LHCN-M2 (cell line): ENCODE results near the gene UFC1. TPM values are rescaled to one million over a fixed set of nuclear protein-coding genes. Genes with fewer than 3 reads are reported as not detected.

Source experiments
- DNase-seq: peaks from one replicate; pipeline ENCODE4 v3.0.0-alpha.2; 2012; ENCODE audit warnings: low read depth
- total RNA-seq: library from RNA; depleted of rRNA; stranded (reverse); fragments of >200 nt; gene quantifications from 2 replicates; pipeline ENCODE4 v1.2.3, GENCODE V29; 2014

The UFC1 gene
- total RNA-seq, 1 experiment from 2014 or later = 90.6 TPM

DNA sequence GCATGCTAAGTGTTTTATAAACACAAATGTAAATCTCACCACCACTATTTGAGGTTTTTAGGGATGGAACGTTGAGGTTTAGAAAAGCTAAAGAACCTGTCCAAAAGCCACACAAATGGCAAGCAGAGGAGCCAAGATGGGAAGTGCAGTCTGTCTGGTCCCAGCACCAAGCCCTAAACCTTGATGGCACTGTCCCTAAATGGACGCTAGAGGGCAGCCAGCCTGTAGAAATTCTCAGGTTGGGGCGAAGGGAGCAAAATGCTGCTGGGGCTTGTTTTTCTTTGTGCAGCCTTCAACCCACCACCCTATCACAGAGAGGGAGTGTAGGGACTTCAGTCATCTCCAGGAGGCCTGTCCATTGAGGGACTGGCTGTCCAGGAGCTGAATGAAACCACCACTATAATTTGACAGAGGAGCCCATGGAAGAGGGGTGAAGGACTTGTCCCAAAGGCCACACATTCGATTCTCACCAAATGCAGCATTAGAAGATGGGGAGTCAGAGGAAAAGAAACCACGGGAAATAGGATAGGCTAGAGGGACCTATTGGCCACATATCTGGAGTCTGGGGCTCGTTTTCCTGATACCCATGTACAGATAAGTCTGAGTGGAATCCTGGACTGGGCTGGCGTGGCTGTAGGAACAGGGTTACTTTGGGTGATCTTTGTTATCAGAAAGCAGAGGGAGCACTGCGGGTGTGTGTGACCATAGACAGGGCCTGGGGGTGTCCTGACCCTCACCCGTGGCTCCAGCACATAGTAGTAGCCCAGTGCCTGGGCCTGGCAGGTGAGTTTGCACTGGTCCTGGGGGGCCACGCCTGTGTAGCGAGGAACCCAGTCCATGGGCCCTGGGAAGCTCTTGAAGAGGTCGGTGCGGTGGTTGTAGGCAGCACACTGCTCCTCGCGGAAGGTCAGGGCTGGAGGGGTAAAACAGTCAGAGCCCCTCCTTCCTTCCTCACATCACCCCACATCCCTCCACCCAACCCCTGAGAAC lies 39.0 kb downstream of the UFC1 start:
- peak; percentile 75 for DNase-seq

DNA sequence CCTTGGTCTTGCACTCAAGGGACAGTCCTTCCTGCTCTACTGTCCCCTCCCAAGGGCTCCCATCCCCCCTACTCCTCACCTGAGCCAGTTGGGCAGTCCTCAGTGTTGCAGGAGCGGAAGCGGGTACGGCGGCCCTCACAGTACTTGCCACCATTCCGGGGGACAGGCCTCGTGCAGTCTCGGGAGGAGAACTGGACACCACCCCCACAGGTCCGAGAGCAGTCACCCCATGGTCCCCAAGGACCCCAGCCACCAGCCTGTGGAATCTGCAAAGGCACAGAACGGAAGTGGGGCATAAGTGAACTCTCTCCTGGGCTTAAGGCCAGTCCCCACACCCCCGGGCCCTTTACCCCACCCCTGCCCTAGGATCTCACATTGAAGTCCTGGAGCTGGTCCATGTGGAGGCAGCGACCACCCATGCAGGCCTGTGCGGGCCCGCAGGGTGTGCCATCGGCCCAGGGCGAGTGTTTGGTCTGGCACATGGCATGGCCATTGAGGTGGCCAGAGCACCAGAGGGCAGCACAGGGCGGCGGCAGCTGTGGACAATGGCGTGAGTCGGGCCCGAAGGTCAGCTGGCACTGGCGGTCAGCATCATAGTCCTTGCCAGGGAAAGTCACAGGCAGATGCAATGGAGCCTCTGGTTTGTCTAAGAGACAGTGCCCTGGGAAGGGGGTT lies 39.9 kb downstream of the UFC1 start:
- DNase-seq = peak; percentile 78

DNA sequence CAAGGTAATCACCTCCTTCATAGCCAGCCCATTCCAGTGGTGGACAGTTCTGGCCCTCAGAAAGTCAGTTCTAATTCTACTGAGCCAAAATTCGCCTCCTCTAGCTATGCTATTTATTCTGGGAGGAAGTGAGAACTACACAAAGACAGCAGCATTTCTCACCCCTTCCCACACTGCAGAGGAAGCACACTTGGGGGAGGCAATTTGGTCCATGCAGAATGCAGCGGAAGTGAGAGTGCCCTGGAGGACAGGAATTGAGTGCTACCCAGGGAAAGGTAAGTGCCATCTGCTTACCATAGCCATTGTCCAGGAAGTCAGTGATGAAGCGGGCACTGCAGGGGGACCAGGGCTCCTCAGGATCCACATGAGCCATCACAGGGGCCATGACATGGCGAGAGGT lies 41.4 kb downstream of the UFC1 start:
- DNase-seq = no peak

DNA sequence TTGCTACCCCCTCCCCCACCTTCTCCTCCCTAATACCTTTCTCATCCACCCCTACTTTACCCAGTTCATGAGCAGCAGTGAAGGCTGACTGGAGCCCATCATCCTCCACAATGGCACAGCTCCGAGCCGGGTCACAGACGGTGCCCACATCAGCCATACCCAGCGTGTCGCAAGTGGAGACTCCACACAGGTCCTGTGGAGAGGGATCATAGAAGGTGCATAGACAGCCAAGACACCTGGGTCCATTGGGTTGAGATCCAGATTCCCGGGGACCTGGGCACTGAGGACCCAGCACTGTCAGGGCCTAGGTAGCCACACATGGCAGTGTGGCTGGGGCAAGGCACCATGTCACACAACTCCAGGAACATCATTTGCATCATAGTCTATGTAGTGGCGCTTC lies 42.3 kb downstream of the UFC1 start:
- DNase-seq = no peak

DNA sequence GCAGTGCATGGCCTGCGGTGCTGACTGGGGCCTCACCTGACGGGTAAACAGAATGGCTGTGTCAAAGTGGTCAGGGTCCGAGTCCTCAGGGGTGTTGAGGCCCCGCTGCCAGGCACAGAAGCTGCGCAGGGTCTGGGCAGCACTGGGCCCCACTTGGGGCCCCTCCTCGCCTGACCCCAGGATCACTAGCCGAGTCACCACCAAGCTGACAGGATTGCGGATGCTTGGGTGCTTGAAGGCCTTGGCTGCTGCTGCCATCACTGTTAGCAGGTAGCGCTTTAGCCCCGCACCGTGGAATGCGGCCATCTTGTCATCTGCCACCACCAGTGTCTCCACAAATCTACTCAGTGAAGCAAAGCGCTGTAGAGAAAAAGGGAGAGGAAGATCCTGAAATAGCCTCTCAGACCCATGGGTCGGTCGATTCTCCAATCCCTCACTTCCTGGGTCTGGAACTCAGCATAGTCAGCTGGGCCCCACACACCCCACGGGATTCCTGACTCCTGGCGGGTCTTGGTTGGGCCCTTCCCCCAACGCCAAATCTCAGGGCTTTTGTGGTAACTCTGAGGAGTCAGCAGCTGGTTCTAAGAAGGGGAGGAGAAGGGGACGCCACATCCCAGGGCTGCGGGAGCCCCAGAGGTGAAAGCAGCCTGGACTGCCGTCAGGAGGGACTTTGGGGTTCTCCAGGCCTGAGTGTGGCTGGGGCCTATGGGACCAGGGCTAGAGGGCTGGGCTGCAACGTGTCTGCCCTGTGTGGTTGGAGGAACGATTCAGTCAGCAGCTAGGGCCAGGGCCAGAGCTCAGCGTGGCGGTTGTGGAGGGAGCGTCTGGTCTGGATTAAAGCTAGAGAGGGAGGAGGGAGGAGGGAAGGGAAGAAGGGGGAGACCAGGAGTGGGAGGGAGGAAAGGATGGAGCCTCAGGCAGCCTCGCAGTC lies 43.0 kb downstream of the UFC1 start:
- peak; percentile 66 for DNase-seq

DNA sequence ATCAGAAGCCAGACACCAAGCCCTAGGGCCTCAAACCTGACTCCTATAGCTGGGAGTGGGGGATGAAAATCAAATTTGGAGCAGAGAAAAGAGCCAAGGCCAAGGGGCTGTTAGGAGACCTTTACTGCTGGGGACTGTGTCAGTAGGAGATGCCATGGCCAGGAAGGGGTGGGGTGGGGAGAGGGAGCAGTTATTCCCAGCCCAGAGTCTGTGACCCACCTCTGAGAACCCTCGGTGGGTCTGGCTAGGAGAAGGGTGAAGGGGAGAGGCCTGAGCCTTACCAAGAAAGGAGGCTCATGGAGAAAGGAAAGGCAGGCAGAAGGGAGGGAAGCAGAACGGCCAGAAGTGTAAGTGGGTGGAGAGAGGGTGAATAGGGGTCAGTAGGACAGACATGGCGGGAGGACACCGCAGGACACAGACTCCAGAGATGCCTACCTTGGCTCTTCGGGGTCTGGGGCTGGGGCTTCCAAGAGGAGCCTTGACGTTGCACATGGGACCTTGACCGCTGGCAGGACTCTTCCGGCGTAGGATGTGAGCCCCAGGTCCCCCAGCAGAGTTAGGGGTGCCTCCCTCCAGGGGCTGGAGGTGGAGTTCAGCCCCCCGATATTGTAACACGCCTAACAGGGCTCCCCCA lies 43.9 kb downstream of the UFC1 start:
- DNase-seq = no peak

DNA sequence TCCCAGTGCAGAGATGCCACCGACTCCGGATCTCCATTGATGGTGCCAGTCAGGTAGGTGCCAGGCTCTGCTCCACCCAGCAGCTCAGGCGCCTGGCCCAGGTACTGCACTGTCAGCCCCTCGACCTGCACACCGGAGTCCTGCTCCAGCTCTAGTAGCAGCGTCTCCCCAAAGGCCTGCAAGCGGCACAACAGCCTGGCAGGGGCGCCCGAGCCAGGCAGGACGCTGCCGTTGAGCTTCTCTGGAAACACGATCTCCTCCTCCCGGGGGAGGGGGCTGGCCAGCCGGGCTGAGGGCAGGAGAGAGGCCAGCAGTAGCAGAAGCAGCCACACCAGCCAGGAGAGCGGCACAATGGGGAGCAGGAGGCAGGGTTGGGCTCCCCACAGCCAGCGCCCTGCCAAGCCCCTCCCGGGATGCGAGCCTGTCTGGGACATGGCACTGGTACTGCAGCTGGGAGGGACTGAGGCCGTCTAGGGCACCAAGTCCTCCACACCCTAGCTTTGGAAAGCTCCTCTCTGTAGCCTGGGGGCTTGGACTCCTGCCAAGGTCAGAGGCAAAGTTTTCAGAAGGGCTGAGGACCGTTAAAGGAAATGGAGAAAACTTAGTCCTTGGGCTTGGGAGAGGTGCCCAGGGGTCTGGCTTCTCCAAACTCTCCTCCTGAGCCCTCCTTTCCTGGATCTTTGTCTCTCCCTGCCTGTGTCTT lies 44.6 kb downstream of the UFC1 start:
- peak; percentile 58 for DNase-seq

DNA sequence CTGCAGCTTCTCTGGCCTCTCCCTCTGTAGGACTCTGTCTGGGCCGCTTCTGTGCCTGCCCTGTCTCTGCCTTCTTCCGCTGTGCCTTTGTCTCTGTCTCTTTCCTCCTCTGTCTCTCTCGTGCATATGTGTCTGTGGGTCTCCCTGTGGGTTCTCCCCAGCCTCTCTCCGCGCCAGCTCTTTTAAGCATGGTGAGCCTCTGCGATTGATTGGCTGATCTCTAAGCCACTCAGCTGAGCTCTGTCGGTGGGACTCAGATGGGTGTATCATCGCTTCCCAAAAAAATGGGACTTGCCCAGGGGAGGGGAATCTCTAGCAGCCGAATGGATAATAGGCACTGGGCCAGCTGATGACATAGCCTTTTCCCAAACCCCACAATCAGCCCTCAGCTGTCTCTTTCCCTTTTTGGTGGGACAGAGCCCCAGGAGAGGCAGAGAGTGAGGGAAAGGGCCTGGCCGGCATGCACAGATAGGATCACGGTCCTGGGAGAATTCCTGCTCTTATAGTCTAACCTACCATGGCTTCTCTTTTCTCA lies 45.2 kb downstream of the UFC1 start, which contains the start of gene ADAMTS4:
TSS of gene ADAMTS4 (minus strand) at position 158 of the 535 bp plus-strand sequence. CDS start 427 bp downstream, outside the sequence.
- peak; percentile 91 for DNase-seq

DNA sequence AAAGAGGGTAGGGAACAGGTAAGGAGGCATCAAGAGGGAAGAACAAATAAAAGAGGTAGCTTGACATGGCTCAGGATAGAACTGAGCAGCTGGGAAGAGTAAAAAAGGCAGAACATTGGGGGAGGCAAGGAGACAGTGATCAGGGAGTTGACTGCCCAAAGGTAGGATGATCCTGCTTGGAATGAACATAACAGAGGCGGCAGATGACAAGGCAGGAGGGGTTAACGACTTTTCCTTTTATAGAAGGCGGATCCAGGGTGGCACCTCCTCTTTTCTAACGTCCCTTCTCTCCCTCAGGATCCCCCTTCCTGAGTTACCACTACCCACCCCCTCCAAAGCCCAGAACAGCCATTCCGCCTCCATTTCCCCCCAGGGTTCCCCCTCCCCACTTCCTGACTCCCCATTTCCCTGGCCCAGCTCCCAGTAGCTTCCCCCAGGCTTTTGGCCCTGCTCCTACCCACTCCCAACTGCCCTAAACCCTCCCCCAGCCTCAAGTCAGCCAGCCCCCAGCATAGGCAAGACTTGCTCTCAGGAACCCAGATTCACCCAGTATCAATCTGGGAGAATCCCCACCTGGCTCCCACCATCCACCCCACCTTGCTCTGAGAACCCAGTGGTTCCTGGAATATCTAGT lies 45.8 kb downstream of the UFC1 start:
- no peak for DNase-seq

DNA sequence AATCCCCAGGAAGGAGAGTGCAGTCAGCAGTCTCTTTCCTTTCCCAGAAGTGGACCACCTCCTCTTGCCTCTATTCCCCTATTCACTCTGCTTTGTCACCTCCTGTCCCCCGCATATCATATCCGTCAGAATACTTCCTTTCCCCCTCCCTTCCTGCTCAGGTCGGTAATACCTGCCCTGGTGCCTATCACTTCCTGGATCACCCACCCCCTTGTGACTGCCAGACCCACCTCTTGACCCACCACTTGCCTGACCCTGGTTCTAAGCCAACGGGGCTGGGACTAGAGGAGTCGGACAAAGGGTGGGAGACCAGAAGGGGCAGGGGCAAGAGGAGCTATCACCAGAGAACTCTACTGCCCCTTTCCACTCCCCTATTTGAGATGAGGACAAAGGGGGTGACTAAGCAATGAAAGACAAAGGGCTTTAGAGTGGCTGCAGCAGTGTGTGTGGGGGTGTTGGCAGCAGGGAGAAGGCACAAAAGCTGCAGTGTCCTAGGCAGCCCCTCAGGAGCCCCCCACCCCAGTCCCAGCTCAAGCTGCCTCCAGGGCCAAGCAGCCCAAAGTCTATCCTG lies 46.7 kb downstream of the UFC1 start:
- no peak for DNase-seq

DNA sequence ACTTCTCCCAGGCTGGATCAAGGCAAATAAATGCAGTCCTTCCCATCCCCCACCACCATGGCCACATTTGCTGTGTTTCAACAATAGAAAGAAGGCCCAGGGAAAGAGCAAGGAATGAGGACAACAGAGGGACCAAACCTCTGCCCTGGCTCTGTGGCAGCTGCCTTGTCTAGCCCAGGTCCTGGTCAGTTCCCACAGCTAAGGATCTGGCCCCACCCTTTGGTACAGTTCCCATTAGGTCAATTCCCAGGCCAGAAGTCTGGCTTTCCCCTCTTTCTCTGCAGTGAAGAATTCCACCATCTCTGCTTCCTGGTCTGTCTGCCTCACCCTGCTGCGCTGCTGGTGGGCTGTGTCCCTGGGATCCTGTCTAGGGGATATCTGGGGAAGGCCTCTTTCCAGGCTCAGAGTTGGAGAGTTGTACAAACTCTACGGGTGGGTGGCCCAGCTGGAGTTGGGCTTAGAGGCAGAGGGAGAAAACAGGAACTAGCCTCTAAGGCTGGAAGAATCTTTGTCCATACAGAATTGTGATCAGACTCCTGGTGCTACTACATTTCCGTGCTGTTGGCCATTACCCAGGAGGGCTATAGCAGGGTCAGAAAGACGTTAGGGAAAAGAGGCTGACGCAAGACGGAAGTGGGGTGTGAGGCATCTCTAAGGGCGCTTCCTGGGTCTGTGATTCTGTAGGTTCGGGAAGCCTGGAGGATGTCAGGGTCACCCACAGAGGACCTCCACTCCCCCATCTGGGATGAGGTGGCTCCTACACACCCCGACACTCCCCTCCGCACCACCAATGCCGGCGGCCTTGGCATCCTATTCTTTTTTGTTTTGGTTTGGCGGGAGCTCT lies 47.4 kb downstream of the UFC1 start:
- peak; percentile 54 for DNase-seq

DNA sequence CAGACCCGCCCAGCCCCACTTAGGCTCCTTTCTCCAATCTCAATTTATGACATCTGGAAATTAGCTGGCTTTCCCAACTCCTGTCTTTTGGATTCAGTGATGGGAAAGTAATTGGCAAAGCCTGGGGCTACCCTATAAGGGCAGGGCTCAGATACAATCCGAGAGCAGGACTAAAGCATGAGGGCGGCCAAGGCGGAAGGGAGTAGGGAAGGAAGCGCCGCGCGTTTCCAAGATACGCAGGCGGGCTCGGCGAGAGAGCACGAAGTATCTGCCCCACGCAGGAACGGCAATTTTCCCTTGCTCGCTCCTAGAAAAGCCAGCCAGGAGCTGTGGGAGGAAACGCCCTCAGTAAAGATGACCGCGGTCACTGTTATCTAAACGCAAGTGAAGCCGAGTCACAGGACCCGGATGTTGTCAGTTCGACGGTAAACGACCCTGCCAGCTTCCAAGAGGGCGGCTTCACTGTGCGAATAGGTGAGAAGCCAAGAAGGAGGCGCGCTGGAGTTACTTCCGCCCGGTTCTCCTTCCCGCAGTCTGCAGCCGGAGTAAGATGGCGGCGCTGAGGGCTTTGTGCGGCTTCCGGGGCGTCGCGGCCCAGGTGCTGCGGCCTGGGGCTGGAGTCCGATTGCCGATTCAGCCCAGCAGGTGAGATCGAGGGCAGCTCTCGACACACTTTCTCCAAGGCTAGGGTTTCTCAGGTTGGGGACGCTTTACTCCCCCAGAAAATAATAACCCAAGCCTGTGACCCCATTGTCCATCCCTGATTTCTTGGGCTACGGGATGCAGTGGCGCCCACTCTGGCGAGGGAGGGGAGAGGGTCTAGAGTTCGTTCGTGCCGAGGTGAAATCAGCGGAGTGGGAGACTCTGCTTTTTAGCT lies 48.3 kb downstream of the UFC1 start, which contains the start of gene NDUFS2:
TSS of gene NDUFS2 (plus strand) at position 532 of the 877 bp plus-strand sequence. CDS start at position 551, 19 bp downstream.
- DNase-seq = peak; percentile 99

DNA sequence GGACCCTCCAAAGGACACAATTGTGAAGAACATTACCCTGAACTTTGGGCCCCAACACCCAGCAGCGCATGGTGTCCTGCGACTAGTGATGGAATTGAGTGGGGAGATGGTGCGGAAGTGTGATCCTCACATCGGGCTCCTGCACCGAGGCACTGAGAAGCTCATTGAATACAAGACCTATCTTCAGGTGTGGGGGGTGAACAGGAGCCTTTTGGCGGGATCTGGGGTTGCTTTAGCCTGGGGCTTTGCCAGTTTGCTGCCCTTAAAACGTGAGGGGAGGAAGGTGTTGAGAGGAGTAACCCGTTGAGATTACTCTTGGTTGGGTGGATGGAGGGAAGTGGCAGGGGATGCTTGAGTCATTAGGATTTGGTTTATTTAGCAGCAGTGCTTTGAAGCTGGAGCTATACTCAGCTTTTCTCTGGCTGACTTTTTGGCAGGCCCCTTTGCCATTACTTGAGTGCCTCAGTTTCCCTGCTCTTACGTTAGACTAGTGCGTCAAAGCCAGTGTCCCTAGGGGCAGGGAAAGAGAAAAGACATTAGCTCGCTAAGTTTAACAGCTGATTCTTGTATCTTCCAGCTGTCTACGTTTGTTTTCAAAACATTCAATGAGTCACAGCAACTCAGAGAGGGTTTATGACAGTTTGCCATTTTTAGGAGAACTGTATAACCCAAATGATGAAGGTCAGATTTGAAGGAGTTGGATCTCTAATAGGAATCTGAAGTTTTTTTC lies 52.8 kb downstream of the UFC1 start:
- DNase-seq = peak; percentile 79

DNA sequence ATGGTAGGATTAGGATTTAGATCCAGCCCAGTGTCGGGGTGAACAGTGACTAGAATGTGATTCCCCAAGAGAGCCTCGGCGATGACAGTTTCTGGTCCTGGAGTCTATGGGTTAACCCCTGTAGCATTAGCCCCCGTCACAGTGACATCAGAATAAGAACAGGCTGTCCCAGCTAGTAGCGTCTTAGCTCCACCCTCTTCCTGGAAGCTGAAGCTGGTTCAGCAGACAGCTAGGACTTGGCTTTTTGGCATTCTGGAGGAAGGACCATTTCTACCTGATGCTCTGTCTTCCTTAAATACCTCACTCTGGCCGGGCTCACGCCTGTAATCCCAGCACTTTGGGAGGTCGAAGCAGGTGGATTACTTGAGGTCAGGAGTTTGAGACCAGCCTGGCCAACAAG lies 53.4 kb downstream of the UFC1 start:
- DNase-seq = peak; percentile 46
